Neural crest cell (in vitro differentiated cells): ENCODE measurements around the gene TSLP. TPM values are rescaled to one million over a fixed set of nuclear protein-coding genes. Genes with fewer than 3 reads are reported as not detected.

Experiments used
- DNase-seq: peaks from one replicate; pipeline ENCODE4 v3.0.0; 2021; ENCODE audit warnings: low read depth, mixed read lengths, low spot score
- H3K27ac Mint-ChIP-seq: one replicate; pipeline ENCODE4 v1.8.0; 2021; ENCODE audit warnings: mild to moderate bottlenecking, mixed read lengths; ENCODE audit not compliant: unreplicated experiment
- H3K27me3 Mint-ChIP-seq: 2 replicates; pipeline ENCODE4 v1.8.0; 2021; ENCODE audit warnings: low read depth, mild to moderate bottlenecking, mixed read lengths
- H3K36me3 Mint-ChIP-seq: 2 replicates; pipeline ENCODE4 v1.8.0; 2021; ENCODE audit warnings: low read depth, mild to moderate bottlenecking, mixed read lengths
- H3K4me1 Mint-ChIP-seq: 2 replicates; pipeline ENCODE4 v1.8.0; 2021; ENCODE audit warnings: mixed read lengths
- H3K4me3 Mint-ChIP-seq: one replicate; pipeline ENCODE4 v1.8.0; 2021; ENCODE audit warnings: mild to moderate bottlenecking, mixed read lengths
- H3K9me3 Mint-ChIP-seq: 2 replicates; pipeline ENCODE4 v1.8.0; 2021; ENCODE audit warnings: mixed read lengths
- CTCF ChIP-seq: fragments of 200-600 bp; sonication (generic); conservative IDR thresholded peaks from 2 replicates; pipeline ENCODE4 v1.5.0; 2021; ENCODE audit warnings: antibody characterized with exemption, mild to moderate bottlenecking
- long read RNA-seq: library from polyadenylated mRNA; unstranded; transcript quantifications from one replicate; pipeline ENCODE4 v2.0.0, GENCODE V29; 2020
- total RNA-seq: library from RNA; stranded (reverse); gene quantifications from 2 replicates; pipeline ENCODE4 v1.2.1, GENCODE V29; 2021

TSLP gene
- total RNA-seq: not detected in 2 replicates
- long read RNA-seq: 0 reads

GRCh38 chr5:111071413-111071812, at the start of gene TSLP:
TSS of gene TSLP (plus strand) at chr5:111071713. CDS start at chr5:111071891, 178 bp downstream.
- Mint-ChIP-seq H3K4me3 (peak within 1 kb of the TSS; percentile 86), H3K9me3 (no peaks in the 10 kb centered on the region), H3K27ac (no peak within 1 kb of the TSS), H3K36me3 (no peaks in the 10 kb centered on the region), H3K27me3 (peaks cover 100% of the 10 kb centered on the region), H3K4me1 (peaks cover 18% of the 10 kb centered on the region)
- no peak for TF ChIP-seq CTCF
- DNase-seq: no peak

DNA sequence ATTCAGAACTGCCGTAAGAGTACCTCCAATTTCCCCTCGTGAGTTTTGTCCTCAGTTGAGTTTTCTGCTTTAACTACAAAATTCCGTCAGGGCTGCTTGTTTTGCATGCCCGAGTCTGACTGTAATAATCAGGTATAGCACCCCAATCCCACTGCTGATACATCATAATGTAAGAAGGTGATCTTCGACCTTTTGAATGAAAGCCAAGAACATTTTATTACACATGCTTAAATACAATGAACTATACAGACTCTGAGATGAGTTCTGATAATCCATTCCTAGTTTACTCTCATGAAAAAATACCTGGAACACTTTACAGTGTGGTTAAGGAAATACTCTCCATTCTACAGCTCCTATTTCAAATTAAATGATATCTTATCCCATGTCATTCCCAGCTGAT, 49.2 kb upstream of the TSLP start:
- Mint-ChIP-seq H3K9me3 (no peaks in the 10 kb centered on the region), H3K27ac (no peak overlapping the region)

DNA sequence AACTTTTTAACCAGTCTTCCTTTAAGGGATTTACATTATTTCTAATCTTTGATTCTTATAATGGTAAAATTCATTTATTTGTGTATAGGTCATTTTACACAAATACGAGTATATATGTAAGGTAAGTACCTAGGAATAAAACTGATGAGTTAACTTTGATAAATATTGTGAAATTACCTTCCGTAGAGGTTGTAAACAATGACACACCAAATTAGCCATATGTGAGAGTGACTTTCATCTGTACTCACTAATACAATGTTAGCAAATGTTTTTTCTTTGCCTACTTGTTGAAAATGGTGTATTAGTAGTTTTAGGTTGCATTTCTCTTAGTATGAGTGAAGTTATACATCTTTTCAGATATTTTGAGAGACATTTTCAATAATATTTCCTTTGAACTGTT, 42.6 kb upstream of the TSLP start:
- TF ChIP-seq CTCF: no peak
- H3K27me3 Mint-ChIP-seq: peaks cover 11% of the 10 kb centered on the region
- no peaks in the 10 kb centered on the region for H3K36me3 Mint-ChIP-seq
- no peak overlapping the region for H3K27ac Mint-ChIP-seq
- no peak for DNase-seq
- no peaks in the 10 kb centered on the region for H3K4me1 Mint-ChIP-seq
- no peak overlapping the region for H3K4me3 Mint-ChIP-seq
- H3K9me3 Mint-ChIP-seq: peaks cover 2% of the 10 kb centered on the region

More for the DNA sequence above, 49.2 kb upstream of the TSLP start:
- DNase-seq: no peak
- Mint-ChIP-seq H3K4me1 (no peaks in the 10 kb centered on the region), H3K27me3 (peaks cover 31% of the 10 kb centered on the region), H3K36me3 (no peaks in the 10 kb centered on the region), H3K4me3 (no peak overlapping the region)
- no peak for TF ChIP-seq CTCF

DNA sequence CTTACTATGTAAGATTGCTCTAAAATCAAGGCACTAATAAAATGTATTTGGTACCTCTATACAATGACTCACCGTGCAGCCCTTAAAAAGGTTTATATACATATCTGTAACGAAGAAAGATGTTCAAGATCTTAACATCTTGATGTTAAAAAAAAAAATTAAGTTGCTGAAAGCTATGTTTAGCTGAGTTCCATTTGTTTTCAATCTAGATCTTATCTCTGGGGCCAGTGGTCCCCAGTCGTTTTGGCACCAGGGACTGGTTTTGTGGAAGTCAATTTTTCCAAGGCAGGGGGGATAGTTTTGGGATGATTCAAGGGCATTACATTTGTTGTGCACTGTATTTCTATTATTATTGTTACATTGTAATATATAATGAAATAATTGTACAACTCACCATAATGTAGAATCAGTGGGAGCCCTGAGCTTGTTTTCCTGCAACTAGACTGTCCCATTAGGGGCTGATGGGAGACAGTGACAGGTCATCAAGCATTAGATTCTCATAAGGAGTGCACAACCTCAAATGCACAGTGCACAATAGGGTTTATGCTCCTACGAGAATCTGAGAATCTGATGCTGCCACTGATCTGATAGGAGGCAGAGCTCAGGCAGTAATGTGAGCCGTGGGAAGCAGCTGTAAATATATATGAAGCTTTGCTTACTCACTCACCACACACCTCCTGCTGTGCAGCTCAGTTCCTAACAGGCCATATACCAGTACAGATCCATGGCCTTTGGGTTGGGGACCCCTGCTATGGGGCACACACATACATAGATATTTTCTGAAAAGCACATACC, 27.6 kb upstream of the TSLP start:
- no peaks in the 10 kb centered on the region for H3K36me3 Mint-ChIP-seq
- no peak overlapping the region for H3K4me3 Mint-ChIP-seq
- TF ChIP-seq CTCF: no peak
- DNase-seq: no peak
- peaks cover 6% of the 10 kb centered on the region for H3K9me3 Mint-ChIP-seq
- peaks cover 15% of the 10 kb centered on the region for H3K27me3 Mint-ChIP-seq
- no peaks in the 10 kb centered on the region for H3K4me1 Mint-ChIP-seq
- no peak overlapping the region for H3K27ac Mint-ChIP-seq

DNA sequence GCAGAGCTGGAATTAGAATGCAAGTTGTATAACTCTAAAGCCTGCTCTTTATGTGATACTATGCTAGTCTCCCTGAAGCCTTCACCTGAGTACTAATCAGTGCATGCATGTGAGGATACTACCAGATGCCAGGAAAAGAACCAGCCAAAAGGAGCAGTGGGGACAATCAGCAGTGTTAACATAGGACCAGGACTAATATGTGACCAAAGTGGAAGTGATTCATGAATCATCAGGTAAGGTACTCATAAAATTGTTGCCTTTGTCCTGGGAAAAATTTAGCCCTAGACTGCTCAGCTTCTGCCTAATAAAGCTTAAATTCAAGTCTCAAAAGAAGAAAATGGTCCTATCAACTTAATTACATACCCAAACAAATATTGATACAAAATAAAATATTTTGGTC, 13.4 kb upstream of the TSLP start:
- Mint-ChIP-seq H3K27me3 (peaks cover 44% of the 10 kb centered on the region), H3K4me1 (no peaks in the 10 kb centered on the region), H3K9me3 (no peaks in the 10 kb centered on the region), H3K4me3 (no peak overlapping the region), H3K36me3 (no peaks in the 10 kb centered on the region), H3K27ac (no peak overlapping the region)
- no peak for DNase-seq
- no peak for TF ChIP-seq CTCF
